ENCODE data around the gene MAP3K7CL. TPM values are rescaled to one million over a fixed set of nuclear protein-coding genes. Genes with fewer than 3 reads are reported as not detected.

MAP3K7CL gene
- total RNA-seq, 1 experiment from 2014 or later, result 0.31 TPM

- ATAC-seq, result no peak
- TF ChIP-seq POLR2AphosphoS5 (IDR thresholded peaks at IDR 0.05; ENCODE audit: low read depth, low read length) (no peak), TCF7L2 (IDR thresholded peaks at IDR 0.05; ENCODE audit: low read depth, low read length) (no peak), CTCF (IDR thresholded peaks at IDR 0.05) (no peak), REST (IDR thresholded peaks at IDR 0.05; ENCODE audit: insufficient read depth in 1 of 2, low read depth in 2 of 2, low read length in 1 of 2) (no peak), SIN3A (IDR thresholded peaks at IDR 0.05; ENCODE audit: borderline replicate concordance, insufficient read depth, low read depth, low read length) (no peak)
- BruUV-seq (replicated peaks), result no TSS peak
- intact Hi-C loops (cut with micrococcal nuclease; ENCODE audit: unreplicated experiment) (loop anchor here (5.0 kb wide), 1 partner anchor 209 kb away; no protein-coding TSS in a partner anchor), in situ Hi-C loops (cut with HindIII; ENCODE audit: low pct_unique_long_range_greater_than_20kb, low sequenced_read_pairs) (no loop called here)
- no peaks in the 10 kb centered on the region for H3K36me3 ChIP-seq (ENCODE audit: control insufficient read depth, insufficient read depth, low read length)
- no peaks in the 10 kb centered on the region for H3K4me1 ChIP-seq (ENCODE audit: control insufficient read depth, insufficient read depth, low read length)
- no peak for DNase-seq (ENCODE audit: low read depth, low spot score)
- no peaks in the 10 kb centered on the region for H3K9me3 ChIP-seq (ENCODE audit: control insufficient read depth, insufficient read depth, low read depth, low read length)
- H3K4me3 ChIP-seq (ENCODE audit: low read depth in 2 of 2, low read length in 2 of 2), result no peak overlapping the region
- ChIA-PET CTCF (interaction anchor here (0.6 to 1.7 kb wide), 4 partner anchors 42 to 213 kb away, joined by 3 to 7 read pairs (median 4); no protein-coding TSS in a partner anchor), POLR2A (no interaction called here)
- H3K27ac ChIP-seq (ENCODE audit: low read length), result no peak overlapping the region
- H3K27me3 ChIP-seq (ENCODE audit: control insufficient read depth, insufficient read depth, low read length), result no peaks in the 10 kb centered on the region
Measured at GRCh38 chr21:29163341-29164115, 33.1 kb downstream of the MAP3K7CL start.

GRCh38 chr21:29164323-29164942 lies 34.0 kb downstream of the MAP3K7CL start:
- no peak overlapping the region for H3K4me3 ChIP-seq (ENCODE audit: low read depth in 2 of 2, low read length in 2 of 2)
- intact Hi-C loops (cut with micrococcal nuclease; ENCODE audit: unreplicated experiment), result loop anchor here (5.0 kb wide), 1 partner anchor 208 kb away; no protein-coding TSS in a partner anchor
- CTCF ChIA-PET, result interaction anchor here (0.6 to 1.7 kb wide), 3 partner anchors 184 to 287 kb away, joined by 3 to 4 read pairs (median 4); no protein-coding TSS in a partner anchor

More at GRCh38 chr21:29164323-29164942, 34.0 kb downstream of the MAP3K7CL start:
- Histone ChIP-seq H3K9me3 (ENCODE audit: control insufficient read depth, insufficient read depth, low read depth, low read length) (no peaks in the 10 kb centered on the region), H3K27ac (ENCODE audit: low read length) (no peak overlapping the region), H3K4me1 (ENCODE audit: control insufficient read depth, insufficient read depth, low read length) (no peaks in the 10 kb centered on the region), H3K27me3 (ENCODE audit: control insufficient read depth, insufficient read depth, low read length) (no peaks in the 10 kb centered on the region), H3K36me3 (ENCODE audit: control insufficient read depth, insufficient read depth, low read length) (no peaks in the 10 kb centered on the region)
- POLR2A ChIA-PET, result no interaction called here
- in situ Hi-C loops (cut with HindIII; ENCODE audit: low pct_unique_long_range_greater_than_20kb, low sequenced_read_pairs), result no loop called here
- no TSS peak for BruUV-seq (replicated peaks)
- ATAC-seq (peak; percentile 74), DNase-seq (ENCODE audit: low read depth, low spot score) (no peak)
- TF ChIP-seq REST (IDR thresholded peaks at IDR 0.05; ENCODE audit: insufficient read depth in 1 of 2, low read depth in 2 of 2, low read length in 1 of 2), result no peak
- no peak for TF ChIP-seq TCF7L2 (IDR thresholded peaks at IDR 0.05; ENCODE audit: low read depth, low read length)
- peak; percentile 70; the same call in 1 of the 2 replicates for TF ChIP-seq CTCF (IDR thresholded peaks at IDR 0.05)
- TF ChIP-seq POLR2AphosphoS5 (IDR thresholded peaks at IDR 0.05; ENCODE audit: low read depth, low read length), result no peak
- no peak for TF ChIP-seq SIN3A (IDR thresholded peaks at IDR 0.05; ENCODE audit: borderline replicate concordance, insufficient read depth, low read depth, low read length)

Measured in Panc1 (cell line).